GM12891 (cell line): ENCODE data around the gene PTGR2.
"Not testable (repeated sequence)": the region's sequence is repeated elsewhere in the genome, so short reads cannot be mapped to it uniquely, and the experiment has no call there.

ENCODE experiments used
- POLR2A ChIP-seq: IDR thresholded peaks from 2 replicates; pipeline ENCODE4 v1.6.1; 2011; ENCODE audit warnings: low read depth, low read length, control low read depth
- POLR2AphosphoS5 ChIP-seq: IDR thresholded peaks from 2 replicates; pipeline ENCODE4 v1.6.1; 2011; ENCODE audit warnings: low read depth, low read length, control low read depth
- POU2F2 ChIP-seq: IDR thresholded peaks from 2 replicates; pipeline ENCODE4 v1.6.1; 2011; ENCODE audit warnings: low read depth, mild to moderate bottlenecking, control low read depth, low read length, moderate library complexity
- SPI1 ChIP-seq: IDR thresholded peaks from 2 replicates; pipeline ENCODE4 v1.6.1; 2011; ENCODE audit warnings: low read depth, low read length, control low read depth
- TAF1 ChIP-seq: IDR thresholded peaks from 2 replicates; pipeline ENCODE4 v1.6.1; 2011; ENCODE audit warnings: low read depth, low read length, control low read depth

DNA sequence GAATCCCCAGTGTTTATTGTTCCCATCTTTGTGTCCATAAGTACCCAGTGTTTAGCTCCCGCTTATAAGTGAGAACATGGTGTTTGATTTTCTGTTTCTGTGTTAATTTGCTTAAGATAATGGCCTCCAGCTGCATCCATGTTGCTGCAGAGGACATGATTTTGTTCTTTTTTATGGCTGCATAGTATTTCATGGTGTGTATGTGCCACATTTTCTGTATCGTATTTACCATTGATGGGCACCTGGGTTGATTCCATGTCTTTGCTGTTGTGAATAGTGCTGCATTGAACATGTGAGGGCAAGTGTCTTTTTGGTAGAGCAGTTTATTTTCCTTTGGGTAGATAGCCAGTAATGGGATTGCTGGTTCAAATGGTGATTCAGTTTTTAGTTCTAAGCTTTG is 67.8 kb downstream of the PTGR2 start:
- not testable (repeated sequence) for TF ChIP-seq POLR2A, POU2F2, POLR2AphosphoS5, SPI1, TAF1
